ENCODE data around the gene NCR2. TPM values are rescaled to one million over a fixed set of nuclear protein-coding genes. Genes with fewer than 3 reads are reported as not detected.

The NCR2 gene
- total and polyA plus RNA-seq, 2 of the 13 experiments (the other 11 are each of a cell fraction or from before 2014, with no cell fraction given): not detected

- TF ChIP-seq ZNF318 (CRISPR knock-in tag; IDR thresholded peaks at IDR 0.05) (no peak; the same call in 1 of the 2 replicates), NFKBIZ (CRISPR knock-in tag; IDR thresholded peaks at IDR 0.05) (0 out of 2 replicates have a peak, but pooled peaks have one; percentile 0), U2AF1 (optimal IDR thresholded peaks at IDR 0.05; ENCODE audit: low read depth, low read length) (no peak), ZBTB49 (CRISPR knock-in tag; IDR thresholded peaks at IDR 0.05; ENCODE audit: borderline replicate concordance) (no peak), DDIT3 (CRISPR knock-in tag; IDR thresholded peaks at IDR 0.05) (no peak), ZNF468 (CRISPR knock-in tag; IDR thresholded peaks at IDR 0.05) (no peak), PCBP2 (optimal IDR thresholded peaks at IDR 0.05; ENCODE audit: low read depth, low read length, poor library complexity, severe bottlenecking) (no peak), TOE1 (CRISPR knock-in tag; IDR thresholded peaks at IDR 0.05) (no peak), ARID5B (CRISPR knock-in tag; IDR thresholded peaks at IDR 0.05) (peak; percentile 77), FOXC1 (CRISPR knock-in tag; IDR thresholded peaks at IDR 0.05; ENCODE audit: borderline replicate concordance) (peak; percentile 77), ZNF282 (IDR thresholded peaks at IDR 0.05; ENCODE audit: partially characterized antibody) (no peak)
Measured at GRCh38 chr6:41318654-41319565, 16.5 kb upstream of the NCR2 start (continued).

Data from HepG2 (cell line).